Measurements from ENCODE around the gene PCSK4. TPM values are rescaled to one million over a fixed set of nuclear protein-coding genes. Genes with fewer than 3 reads are reported as not detected.

PCSK4 gene
- total and polyA plus RNA-seq, 9 of the 15 experiments (the other 6 are each of a cell fraction or from before 2014, with no cell fraction given), result 0.01 to 9.1 (median 2.1) TPM; not detected in 1

- TF ChIP-seq, protein P1, sequence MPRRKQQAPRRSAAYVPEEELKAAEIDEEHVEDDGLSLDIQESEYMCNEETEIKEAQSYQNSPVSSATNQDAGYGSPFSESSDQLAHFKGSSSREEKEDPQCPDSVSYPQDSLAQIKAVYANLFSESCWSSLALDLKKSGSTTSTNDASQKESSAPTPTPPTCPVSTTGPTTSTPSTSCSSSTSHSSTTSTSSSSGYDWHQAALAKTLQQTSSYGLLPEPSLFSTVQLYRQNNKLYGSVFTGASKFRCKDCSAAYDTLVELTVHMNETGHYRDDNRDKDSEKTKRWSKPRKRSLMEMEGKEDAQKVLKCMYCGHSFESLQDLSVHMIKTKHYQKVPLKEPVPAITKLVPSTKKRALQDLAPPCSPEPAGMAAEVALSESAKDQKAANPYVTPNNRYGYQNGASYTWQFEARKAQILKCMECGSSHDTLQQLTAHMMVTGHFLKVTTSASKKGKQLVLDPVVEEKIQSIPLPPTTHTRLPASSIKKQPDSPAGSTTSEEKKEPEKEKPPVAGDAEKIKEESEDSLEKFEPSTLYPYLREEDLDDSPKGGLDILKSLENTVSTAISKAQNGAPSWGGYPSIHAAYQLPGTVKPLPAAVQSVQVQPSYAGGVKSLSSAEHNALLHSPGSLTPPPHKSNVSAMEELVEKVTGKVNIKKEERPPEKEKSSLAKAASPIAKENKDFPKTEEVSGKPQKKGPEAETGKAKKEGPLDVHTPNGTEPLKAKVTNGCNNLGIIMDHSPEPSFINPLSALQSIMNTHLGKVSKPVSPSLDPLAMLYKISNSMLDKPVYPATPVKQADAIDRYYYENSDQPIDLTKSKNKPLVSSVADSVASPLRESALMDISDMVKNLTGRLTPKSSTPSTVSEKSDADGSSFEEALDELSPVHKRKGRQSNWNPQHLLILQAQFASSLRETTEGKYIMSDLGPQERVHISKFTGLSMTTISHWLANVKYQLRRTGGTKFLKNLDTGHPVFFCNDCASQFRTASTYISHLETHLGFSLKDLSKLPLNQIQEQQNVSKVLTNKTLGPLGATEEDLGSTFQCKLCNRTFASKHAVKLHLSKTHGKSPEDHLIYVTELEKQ (CRISPR knock-in tag; IDR thresholded peaks at IDR 0.05), result no peak
- TF ChIP-seq MECOM (CRISPR knock-in tag; IDR thresholded peaks at IDR 0.05) (no peak), DNMT1 (IDR thresholded peaks at IDR 0.05) (no peak), ZC3H4 (CRISPR knock-in tag; IDR thresholded peaks at IDR 0.05; ENCODE audit: borderline replicate concordance) (no peak), POLR3G (IDR thresholded peaks at IDR 0.05; ENCODE audit: extremely low read depth, insufficient read length, insufficient replicate concordance) (no peak), KDM2B (CRISPR knock-in tag; IDR thresholded peaks at IDR 0.05) (no peak), ZNF347 (CRISPR knock-in tag; IDR thresholded peaks at IDR 0.05; ENCODE audit: low read depth) (no peak), ARID1B (IDR thresholded peaks at IDR 0.05) (0 out of 2 replicates have a peak, but pooled peaks have one; percentile 21), ZNF764 (CRISPR knock-in tag; IDR thresholded peaks at IDR 0.05; ENCODE audit: low read depth) (0 out of 2 replicates have a peak, but pooled peaks have one; percentile 34), ZNF830 (CRISPR knock-in tag; IDR thresholded peaks at IDR 0.05) (no peak), HIVEP1 (CRISPR knock-in tag; IDR thresholded peaks at IDR 0.05) (no peak), SAFB (IDR thresholded peaks at IDR 0.05; ENCODE audit: borderline replicate concordance, low read depth, low read length) (peak; percentile 88), ZNF165 (CRISPR knock-in tag; IDR thresholded peaks at IDR 0.05; ENCODE audit: borderline replicate concordance) (0 out of 2 replicates have a peak, but pooled peaks have one; percentile 40)
- TF ChIP-seq, protein P2, sequence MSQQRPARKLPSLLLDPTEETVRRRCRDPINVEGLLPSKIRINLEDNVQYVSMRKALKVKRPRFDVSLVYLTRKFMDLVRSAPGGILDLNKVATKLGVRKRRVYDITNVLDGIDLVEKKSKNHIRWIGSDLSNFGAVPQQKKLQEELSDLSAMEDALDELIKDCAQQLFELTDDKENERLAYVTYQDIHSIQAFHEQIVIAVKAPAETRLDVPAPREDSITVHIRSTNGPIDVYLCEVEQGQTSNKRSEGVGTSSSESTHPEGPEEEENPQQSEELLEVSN (IDR thresholded peaks at IDR 0.05; ENCODE audit: borderline replicate concordance in 1 of 2, extremely low read depth in 1 of 2, insufficient read depth in 1 of 2, insufficient read length in 1 of 2, low read depth in 1 of 2, low read length in 1 of 2, poor library complexity in 1 of 2, severe bottlenecking in 1 of 2), result peak; percentile 94 to 96
- TF ChIP-seq, protein P3, sequence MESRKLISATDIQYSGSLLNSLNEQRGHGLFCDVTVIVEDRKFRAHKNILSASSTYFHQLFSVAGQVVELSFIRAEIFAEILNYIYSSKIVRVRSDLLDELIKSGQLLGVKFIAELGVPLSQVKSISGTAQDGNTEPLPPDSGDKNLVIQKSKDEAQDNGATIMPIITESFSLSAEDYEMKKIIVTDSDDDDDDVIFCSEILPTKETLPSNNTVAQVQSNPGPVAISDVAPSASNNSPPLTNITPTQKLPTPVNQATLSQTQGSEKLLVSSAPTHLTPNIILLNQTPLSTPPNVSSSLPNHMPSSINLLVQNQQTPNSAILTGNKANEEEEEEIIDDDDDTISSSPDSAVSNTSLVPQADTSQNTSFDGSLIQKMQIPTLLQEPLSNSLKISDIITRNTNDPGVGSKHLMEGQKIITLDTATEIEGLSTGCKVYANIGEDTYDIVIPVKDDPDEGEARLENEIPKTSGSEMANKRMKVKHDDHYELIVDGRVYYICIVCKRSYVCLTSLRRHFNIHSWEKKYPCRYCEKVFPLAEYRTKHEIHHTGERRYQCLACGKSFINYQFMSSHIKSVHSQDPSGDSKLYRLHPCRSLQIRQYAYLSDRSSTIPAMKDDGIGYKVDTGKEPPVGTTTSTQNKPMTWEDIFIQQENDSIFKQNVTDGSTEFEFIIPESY (CRISPR knock-in tag; IDR thresholded peaks at IDR 0.05), result peak; percentile 50; the same call in 1 of the 2 replicates
- TF ChIP-seq, protein P4, sequence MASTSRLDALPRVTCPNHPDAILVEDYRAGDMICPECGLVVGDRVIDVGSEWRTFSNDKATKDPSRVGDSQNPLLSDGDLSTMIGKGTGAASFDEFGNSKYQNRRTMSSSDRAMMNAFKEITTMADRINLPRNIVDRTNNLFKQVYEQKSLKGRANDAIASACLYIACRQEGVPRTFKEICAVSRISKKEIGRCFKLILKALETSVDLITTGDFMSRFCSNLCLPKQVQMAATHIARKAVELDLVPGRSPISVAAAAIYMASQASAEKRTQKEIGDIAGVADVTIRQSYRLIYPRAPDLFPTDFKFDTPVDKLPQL (IDR thresholded peaks at IDR 0.05; ENCODE audit: extremely low read depth, insufficient read length), result no peak
- TF ChIP-seq, protein P5, sequence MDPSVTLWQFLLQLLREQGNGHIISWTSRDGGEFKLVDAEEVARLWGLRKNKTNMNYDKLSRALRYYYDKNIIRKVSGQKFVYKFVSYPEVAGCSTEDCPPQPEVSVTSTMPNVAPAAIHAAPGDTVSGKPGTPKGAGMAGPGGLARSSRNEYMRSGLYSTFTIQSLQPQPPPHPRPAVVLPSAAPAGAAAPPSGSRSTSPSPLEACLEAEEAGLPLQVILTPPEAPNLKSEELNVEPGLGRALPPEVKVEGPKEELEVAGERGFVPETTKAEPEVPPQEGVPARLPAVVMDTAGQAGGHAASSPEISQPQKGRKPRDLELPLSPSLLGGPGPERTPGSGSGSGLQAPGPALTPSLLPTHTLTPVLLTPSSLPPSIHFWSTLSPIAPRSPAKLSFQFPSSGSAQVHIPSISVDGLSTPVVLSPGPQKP (CRISPR knock-in tag; IDR thresholded peaks at IDR 0.05), result no peak
Measured at GRCh38 chr19:1503089-1503924, 13.2 kb upstream of the PCSK4 start (continued).
